ENCODE measurements around the gene CEP76.

DNA sequence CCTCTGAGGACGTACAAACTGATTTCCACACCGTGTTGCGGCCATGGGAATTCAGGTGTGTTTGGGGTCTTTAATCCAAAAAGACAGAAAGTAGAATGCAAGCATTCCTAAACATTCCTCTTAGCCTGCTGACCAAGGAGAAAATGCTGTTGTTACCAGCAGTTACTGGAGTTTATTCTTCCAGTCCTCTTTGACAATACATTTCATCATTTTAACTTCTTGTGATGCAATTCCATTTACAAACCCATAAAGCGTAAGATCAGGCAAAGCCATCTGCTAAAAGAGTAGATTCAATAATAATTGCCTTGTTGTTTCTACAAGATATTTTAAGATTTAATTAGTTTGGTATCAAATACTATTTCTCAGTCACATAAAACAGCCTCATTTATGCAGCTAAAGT lies 77.3 kb downstream of the CEP76 start:
- TF ChIP-seq FOXP2 (optimal IDR thresholded peaks at IDR 0.05; ENCODE audit: borderline replicate concordance, extremely low read depth, extremely low read length, insufficient read depth) (no peak), SIN3A (IDR thresholded peaks at IDR 0.05; ENCODE audit: borderline replicate concordance, insufficient read depth, low read length) (no peak), POLR2AphosphoS5 (IDR thresholded peaks at IDR 0.05; ENCODE audit: low read depth, low read length) (no peak)
